GM13977 (cell line): ENCODE results near the gene PACRGL.
"Not testable (repeated sequence)": the region's sequence is repeated elsewhere in the genome, so short reads cannot be mapped to it uniquely, and the experiment has no call there.

Experiments
- DNase-seq: peaks from one replicate; pipeline ENCODE4 v3.0.0; 2012; ENCODE audit warnings: low spot score
- in situ Hi-C: fragments of 300-500 bp; cut with MboI; formaldehyde crosslinking; loops from one replicate; pipeline ENCODE4 v1.12.0; 2022; ENCODE audit warnings: low sequenced_read_pairs, low pct_unique_long_range_greater_than_20kb, mixed read lengths, inconsistent platforms; ENCODE audit not compliant: unreplicated experiment
- TF ChIP-seq, protein P1 (sequence below): IDR thresholded peaks from 2 replicates; pipeline ENCODE4 v1.5.1; 2012; ENCODE audit warnings: mild to moderate bottlenecking, control low read depth; ENCODE audit not compliant: insufficient read depth; ENCODE audit errors: extremely low read depth, missing control alignments

The PACRGL gene

DNA sequence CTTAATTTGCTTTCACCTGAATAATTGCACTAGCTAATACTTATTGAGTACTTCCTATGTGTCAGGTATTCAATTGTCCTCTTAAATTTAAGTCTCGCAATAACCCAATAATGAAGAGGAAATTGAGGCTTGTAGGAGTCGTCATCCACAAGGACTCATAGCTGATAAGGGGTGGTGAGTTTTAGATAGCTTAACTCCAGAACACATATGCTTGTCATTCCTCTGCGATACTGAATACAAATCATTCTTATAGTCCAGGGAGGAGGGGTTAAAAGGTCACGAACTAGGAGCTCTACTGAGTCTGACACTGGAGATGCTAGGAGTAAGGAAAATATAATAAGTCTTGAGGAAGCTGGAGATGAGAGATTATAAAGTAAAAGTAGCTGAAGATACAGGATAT lies 1.4 kb upstream of the PACRGL start:
- in situ Hi-C loops, result loop anchor here (25.0 kb wide), 1 partner anchor 287 kb away; no protein-coding TSS in a partner anchor

DNA sequence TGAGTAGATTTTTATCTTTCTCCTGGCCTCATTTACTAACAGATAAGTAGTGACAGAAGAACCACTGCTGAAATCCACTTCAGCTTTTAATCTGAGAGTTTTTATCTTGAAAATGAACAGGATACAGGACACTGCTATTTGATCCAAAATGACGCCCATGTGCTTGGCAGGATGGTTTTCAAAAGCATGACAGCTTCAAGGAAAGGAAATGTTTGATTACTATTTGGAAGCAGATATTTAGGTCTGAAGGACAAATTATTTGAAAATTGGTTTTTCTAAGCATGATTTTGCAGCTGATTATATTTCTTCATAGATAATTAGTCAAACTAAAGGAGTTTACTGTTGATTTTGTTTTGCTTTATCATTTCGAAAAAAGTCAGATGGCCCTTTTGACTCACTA lies 11.1 kb downstream of the PACRGL start:
- DNase-seq, result no peak
- TF ChIP-seq, protein P1, sequence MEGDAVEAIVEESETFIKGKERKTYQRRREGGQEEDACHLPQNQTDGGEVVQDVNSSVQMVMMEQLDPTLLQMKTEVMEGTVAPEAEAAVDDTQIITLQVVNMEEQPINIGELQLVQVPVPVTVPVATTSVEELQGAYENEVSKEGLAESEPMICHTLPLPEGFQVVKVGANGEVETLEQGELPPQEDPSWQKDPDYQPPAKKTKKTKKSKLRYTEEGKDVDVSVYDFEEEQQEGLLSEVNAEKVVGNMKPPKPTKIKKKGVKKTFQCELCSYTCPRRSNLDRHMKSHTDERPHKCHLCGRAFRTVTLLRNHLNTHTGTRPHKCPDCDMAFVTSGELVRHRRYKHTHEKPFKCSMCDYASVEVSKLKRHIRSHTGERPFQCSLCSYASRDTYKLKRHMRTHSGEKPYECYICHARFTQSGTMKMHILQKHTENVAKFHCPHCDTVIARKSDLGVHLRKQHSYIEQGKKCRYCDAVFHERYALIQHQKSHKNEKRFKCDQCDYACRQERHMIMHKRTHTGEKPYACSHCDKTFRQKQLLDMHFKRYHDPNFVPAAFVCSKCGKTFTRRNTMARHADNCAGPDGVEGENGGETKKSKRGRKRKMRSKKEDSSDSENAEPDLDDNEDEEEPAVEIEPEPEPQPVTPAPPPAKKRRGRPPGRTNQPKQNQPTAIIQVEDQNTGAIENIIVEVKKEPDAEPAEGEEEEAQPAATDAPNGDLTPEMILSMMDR, result no peak
- in situ Hi-C loops, result no loop called here

More for the DNA sequence above, 1.4 kb upstream of the PACRGL start:
- TF ChIP-seq, protein P1, result no peak
- DNase-seq, result no peak

GRCh38 chr4:20723019-20723418 lies 22.8 kb downstream of the PACRGL start:
- in situ Hi-C loops, result no loop called here
- DNase-seq, result no peak
- TF ChIP-seq, protein P1, result no peak

GRCh38 chr4:20723463-20723862 lies 23.2 kb downstream of the PACRGL start:
- in situ Hi-C loops, result no loop called here
- no peak for DNase-seq
- TF ChIP-seq, protein P1, result no peak

GRCh38 chr4:20724915-20725314 lies 24.7 kb downstream of the PACRGL start:
- DNase-seq, result no peak
- in situ Hi-C loops, result no loop called here
- TF ChIP-seq, protein P1, result no peak

DNA sequence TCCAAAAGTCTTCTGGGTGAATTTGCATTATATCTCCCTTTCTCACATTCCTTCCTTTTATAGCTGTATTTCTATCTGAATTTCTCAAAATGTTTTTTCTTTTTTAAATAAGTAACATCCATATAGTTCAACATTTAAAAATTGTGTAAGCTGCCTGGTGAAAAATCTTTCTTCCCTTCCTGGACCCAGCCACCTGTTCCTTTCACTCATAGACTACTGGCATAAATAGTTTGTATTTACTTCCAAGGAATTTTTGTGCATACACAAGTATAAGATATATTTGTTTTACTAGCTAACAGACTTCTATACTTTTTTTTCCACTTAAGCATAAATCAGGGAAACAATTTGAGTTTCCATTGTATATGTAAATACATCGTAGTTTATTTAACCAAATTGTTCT lies 35.7 kb downstream of the PACRGL start:
- TF ChIP-seq, protein P1, result no peak
- in situ Hi-C loops, result no loop called here
- DNase-seq, result no peak

GRCh38 chr4:20746000-20746399 lies 45.7 kb downstream of the PACRGL start:
- DNase-seq, in situ Hi-C loops: not testable (repeated sequence)
